Hepatocyte (in vitro differentiated cells): ENCODE measurements around the gene MBOAT2.

ENCODE experiments used
- EZH2 ChIP-seq: fragments of 200-600 bp; sonication (generic); IDR thresholded peaks from 2 replicates; pipeline ENCODE4 v1.6.1; 2016; ENCODE audit warnings: antibody characterized with exemption, mild to moderate bottlenecking, borderline replicate concordance
- EZH2phosphoT487 ChIP-seq: fragments of 200-600 bp; sonication (generic); IDR thresholded peaks from one replicate; pipeline ENCODE4 v1.6.1; 2018; ENCODE audit warnings: antibody characterized with exemption, mild to moderate bottlenecking, low read depth, moderate library complexity; ENCODE audit not compliant: unreplicated experiment, severe bottlenecking
- TF ChIP-seq, protein P1 (sequence below): fragments of 200-600 bp; sonication (generic); IDR thresholded peaks from 2 replicates; pipeline ENCODE4 v1.5.1; 2016; ENCODE audit warnings: antibody characterized with exemption, mild to moderate bottlenecking; ENCODE audit not compliant: poor library complexity

DNA sequence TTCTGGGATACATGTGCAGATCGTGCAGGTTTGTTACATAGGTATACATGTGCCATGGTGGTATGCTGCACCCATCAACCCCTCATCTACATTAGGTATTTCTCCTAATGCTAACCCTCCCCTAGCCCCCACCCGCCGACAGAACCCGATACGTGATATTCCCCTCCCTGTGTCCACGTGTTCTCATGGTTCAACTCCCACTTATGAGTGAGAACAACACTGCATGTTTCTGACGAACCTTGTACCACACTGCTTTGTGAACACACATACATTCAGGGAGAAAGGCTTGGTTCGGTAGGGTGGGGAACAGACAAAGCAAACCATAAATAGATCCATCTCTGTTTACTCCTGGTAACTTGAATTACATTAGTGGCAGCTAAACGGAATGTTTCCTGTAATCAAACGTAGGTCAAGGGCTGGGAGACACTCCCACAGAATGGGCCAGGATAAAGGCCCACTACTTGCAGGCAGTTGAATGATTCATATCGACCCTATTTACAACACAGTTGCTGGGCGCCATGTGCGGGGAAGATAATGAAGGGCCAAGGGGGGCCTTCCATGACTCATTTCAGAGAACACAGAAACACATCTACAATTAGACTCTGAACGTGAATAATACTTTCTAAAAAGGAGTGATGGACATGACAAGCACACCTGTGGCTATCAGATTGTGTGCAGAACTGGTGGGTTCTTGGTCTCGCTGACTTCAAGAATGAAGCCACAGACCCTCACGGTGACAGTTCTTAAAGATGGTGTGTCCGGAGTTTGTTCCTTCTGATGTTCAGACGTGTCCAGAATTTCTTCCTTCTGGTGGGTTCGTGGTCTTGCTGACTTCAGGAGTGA is 109.3 kb downstream of the MBOAT2 start:
- TF ChIP-seq, protein P1, sequence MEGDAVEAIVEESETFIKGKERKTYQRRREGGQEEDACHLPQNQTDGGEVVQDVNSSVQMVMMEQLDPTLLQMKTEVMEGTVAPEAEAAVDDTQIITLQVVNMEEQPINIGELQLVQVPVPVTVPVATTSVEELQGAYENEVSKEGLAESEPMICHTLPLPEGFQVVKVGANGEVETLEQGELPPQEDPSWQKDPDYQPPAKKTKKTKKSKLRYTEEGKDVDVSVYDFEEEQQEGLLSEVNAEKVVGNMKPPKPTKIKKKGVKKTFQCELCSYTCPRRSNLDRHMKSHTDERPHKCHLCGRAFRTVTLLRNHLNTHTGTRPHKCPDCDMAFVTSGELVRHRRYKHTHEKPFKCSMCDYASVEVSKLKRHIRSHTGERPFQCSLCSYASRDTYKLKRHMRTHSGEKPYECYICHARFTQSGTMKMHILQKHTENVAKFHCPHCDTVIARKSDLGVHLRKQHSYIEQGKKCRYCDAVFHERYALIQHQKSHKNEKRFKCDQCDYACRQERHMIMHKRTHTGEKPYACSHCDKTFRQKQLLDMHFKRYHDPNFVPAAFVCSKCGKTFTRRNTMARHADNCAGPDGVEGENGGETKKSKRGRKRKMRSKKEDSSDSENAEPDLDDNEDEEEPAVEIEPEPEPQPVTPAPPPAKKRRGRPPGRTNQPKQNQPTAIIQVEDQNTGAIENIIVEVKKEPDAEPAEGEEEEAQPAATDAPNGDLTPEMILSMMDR: no peak
- TF ChIP-seq EZH2 (no peak), EZH2phosphoT487 (no peak)
